ENCODE results near the gene CCT3.
A peak's percentile ranks its signal among the peaks of the same experiment; 100 is the strongest.

CCT3 gene

DNA sequence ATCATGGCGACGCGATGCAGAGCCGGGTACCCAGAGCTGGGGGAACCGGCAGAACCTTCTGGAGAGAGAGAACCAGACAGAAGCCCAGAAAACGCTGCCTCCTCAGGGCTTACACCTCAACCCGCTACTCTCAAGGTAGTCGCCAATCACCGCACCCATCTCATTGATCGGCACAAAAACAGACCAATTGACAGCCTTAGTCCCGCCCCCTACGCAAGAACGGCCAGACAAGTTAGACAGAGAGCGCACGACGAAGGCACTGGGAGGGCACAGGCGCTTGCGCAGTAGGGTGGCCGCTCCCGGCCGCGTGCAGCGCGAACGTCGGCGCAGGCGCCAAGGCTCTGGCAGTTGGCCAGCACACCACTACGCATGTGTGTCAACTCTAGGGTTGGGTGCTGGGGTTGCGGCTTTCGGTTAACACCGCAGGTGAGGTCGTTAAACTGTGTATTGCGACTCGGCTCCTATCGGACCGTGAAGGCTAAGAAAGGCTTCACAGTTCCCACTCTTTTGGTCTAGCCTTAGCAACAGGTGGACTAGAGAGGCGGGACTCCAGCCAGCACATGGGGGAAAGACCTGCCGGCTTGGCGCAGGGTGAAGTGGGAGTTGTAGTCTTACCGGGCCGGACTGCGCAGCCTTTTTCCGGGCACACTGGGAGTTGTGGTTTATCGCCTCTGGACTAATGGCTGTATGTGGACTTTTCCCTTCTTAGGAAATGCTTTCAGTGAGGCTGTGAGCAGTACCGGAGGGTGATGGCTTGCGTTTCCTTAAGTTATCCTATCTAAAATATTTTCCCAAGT lies at the start of gene CCT3, which contains the start of gene TSACC:
TSS of gene CCT3 (minus strand) at position 113 of the 797 bp plus-strand sequence. CDS start at position 5, 108 bp downstream.
TSS of gene TSACC (plus strand) at position 347 of the 797 bp plus-strand sequence. CDS start 1,232 bp downstream, outside the sequence.
- DNase-seq = peak; percentile 100
- Histone ChIP-seq H3K27me3 (ENCODE audit: insufficient read depth, low read depth, severe bottlenecking) (no peaks in the 10 kb centered on the region), H3K9me3 (ENCODE audit: severe bottlenecking) (no peaks in the 10 kb centered on the region), H3K4me3 (ENCODE audit: low read depth, low read length) (peak within 1 kb of the TSS; percentile 84), H3K36me3 (peaks cover 37% of the 10 kb centered on the region), H3K27ac (peak within 1 kb of the TSS; percentile 86)
- TF ChIP-seq, protein P1, sequence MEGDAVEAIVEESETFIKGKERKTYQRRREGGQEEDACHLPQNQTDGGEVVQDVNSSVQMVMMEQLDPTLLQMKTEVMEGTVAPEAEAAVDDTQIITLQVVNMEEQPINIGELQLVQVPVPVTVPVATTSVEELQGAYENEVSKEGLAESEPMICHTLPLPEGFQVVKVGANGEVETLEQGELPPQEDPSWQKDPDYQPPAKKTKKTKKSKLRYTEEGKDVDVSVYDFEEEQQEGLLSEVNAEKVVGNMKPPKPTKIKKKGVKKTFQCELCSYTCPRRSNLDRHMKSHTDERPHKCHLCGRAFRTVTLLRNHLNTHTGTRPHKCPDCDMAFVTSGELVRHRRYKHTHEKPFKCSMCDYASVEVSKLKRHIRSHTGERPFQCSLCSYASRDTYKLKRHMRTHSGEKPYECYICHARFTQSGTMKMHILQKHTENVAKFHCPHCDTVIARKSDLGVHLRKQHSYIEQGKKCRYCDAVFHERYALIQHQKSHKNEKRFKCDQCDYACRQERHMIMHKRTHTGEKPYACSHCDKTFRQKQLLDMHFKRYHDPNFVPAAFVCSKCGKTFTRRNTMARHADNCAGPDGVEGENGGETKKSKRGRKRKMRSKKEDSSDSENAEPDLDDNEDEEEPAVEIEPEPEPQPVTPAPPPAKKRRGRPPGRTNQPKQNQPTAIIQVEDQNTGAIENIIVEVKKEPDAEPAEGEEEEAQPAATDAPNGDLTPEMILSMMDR (IDR thresholded peaks at IDR 0.05; ENCODE audit: low read depth, low read length) = no peak

DNA sequence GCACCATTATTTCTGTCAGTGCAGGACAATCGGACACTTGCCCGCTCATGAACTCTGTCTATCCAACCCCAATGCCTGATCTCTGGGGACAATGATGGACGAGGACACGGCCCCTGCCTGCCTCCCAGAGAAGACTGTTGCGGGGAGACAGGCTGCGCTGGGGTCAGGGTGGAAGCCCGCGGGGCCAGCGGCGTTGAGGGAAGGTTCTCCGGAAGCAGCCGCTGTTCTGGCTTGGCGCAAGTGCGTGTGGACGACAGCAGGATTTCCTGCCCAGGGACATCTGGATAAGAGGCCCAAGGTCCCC lies 49.7 kb upstream of the CCT3 start:
- Histone ChIP-seq H3K9me3 (ENCODE audit: severe bottlenecking) (no peaks in the 10 kb centered on the region), H3K36me3 (no peaks in the 10 kb centered on the region)
- TF ChIP-seq, protein P1 (IDR thresholded peaks at IDR 0.05; ENCODE audit: low read depth, low read length) = no peak

DNA sequence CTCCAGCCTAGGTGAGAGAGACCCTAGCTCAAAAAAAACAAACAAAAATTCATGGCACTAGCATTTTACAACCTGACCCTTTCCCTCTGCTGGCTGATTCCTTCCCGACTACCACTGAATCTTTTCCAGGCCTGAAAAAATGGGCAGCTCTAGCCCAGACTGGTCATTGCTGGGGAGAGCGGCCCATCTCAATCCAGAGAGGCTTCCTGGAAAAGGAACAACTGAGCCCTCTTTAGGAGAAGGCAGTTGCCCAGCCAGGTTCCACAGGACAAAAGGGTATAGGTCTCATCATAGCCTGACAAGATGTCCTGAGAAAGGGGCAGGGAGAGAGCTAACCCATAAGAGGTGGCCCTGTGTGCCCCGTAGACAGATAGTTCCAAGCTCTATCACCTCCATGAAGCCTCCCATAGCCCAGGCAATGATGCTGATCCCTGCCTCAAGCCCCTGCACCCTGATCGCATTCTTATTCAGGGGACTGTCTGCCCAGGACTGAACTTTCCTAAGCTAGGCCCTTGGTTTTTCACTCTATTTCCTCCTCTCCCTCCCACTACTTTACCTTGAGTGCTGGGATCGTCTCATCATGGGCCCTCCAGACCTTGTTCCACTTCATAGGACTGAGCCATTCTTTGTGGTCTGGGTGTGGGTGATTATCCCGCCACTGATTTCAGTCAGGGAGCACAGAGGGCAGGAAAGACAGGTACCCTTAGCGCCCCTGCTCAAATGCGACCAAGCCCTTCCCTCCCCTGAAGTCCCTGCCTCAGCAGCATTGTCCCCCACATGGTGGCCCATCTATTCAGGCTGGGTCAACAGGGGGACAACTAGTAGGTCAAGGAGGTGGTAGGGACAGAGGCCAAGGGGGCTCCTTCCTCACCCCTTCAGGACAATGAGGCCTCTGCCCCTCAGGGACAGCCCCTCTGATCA lies 49.1 kb upstream of the CCT3 start:
- Histone ChIP-seq H3K27me3 (ENCODE audit: insufficient read depth, low read depth, severe bottlenecking) (peaks cover 18% of the 10 kb centered on the region), H3K4me3 (ENCODE audit: low read depth, low read length) (no peak overlapping the region), H3K36me3 (no peaks in the 10 kb centered on the region), H3K9me3 (ENCODE audit: severe bottlenecking) (no peaks in the 10 kb centered on the region), H3K27ac (no peak overlapping the region)
- DNase-seq = no peak
- TF ChIP-seq, protein P1 (IDR thresholded peaks at IDR 0.05; ENCODE audit: low read depth, low read length) = no peak

More for the DNA sequence above, 49.7 kb upstream of the CCT3 start:
- H3K27ac ChIP-seq = no peak overlapping the region
- H3K4me3 ChIP-seq (ENCODE audit: low read depth, low read length) = no peak overlapping the region
- H3K27me3 ChIP-seq (ENCODE audit: insufficient read depth, low read depth, severe bottlenecking) = peaks cover 18% of the 10 kb centered on the region
- DNase-seq = no peak

DNA sequence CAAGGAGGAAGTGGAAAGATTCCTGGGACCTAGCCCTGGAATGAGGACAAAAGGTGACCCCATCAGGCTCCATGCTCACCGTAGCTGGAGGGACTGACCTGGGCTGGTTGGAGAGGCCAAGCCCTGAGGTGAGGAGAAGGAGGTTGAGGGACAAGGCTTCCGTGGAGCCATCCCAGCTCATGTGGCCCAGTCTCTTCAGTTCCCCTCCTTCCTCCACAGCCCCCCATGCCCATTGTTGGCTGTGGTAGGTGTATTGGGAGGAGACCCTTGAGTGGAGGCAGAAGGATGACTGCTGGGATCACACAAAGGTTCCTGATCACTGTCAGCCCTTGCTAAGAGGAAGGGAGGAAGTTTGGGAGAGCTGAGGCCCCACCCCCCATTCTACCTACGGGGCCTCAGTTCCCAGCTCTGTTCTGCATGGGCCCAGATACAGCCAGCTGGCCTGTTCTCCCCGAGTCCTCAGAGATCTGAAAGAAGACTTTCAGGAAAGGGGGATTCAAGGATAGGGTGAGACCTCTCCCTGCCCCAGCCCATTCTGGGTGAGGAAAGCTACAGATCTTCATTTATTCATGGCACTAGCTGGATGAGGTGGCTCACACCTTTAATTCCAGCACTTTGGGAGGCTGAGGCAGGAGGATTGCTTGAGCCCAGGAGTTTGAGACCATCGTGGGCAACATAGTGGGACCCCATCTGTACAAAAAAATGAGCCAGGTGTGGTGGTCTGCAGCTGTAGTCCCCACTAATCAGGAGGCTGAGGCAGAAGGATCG lies 48.2 kb upstream of the CCT3 start:
- Histone ChIP-seq H3K9me3 (ENCODE audit: severe bottlenecking) (no peaks in the 10 kb centered on the region), H3K27me3 (ENCODE audit: insufficient read depth, low read depth, severe bottlenecking) (peaks cover 9% of the 10 kb centered on the region), H3K27ac (no peak overlapping the region), H3K4me3 (ENCODE audit: low read depth, low read length) (no peak overlapping the region), H3K36me3 (no peaks in the 10 kb centered on the region)
- DNase-seq = no peak
- TF ChIP-seq, protein P1 (IDR thresholded peaks at IDR 0.05; ENCODE audit: low read depth, low read length) = no peak

DNA sequence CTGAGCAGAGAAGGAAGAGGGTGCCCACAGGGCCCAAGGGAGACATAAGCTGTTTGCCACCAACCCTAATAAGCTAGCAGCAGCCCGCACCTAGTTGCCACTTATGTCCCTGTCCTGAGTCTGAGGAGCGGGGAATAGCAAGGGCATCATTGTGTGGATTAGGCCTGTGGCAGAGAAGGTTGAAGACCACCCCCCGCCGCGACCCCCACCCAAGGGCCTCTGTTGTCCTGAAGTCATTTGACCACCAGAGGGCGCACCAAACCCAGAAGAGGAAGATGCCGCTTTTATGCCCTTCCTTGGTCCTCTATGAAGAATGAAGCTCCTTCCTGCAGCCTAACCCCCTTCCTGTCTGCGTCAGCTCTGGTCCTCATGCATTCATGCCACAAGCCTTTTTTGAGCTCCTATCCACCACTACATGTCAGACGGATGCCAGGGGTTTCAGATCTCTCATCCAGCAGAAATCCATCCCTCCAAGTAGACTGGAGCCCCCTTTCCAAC lies 47.5 kb upstream of the CCT3 start:
- peak; percentile 82 for DNase-seq
- Histone ChIP-seq H3K36me3 (no peaks in the 10 kb centered on the region), H3K27me3 (ENCODE audit: insufficient read depth, low read depth, severe bottlenecking) (peaks cover 8% of the 10 kb centered on the region), H3K27ac (no peak overlapping the region), H3K9me3 (ENCODE audit: severe bottlenecking) (no peaks in the 10 kb centered on the region), H3K4me3 (ENCODE audit: low read depth, low read length) (no peak overlapping the region)
- TF ChIP-seq, protein P1 (IDR thresholded peaks at IDR 0.05; ENCODE audit: low read depth, low read length) = peak; percentile 95

Measured in WERI-Rb-1 (cell line).